Neural crest cell (in vitro differentiated cells): ENCODE measurements around the gene FOSL1. TPM values are rescaled to one million over a fixed set of nuclear protein-coding genes. Genes with fewer than 3 reads are reported as not detected.

Experiments
- DNase-seq: peaks from one replicate; pipeline ENCODE4 v3.0.0; 2021; ENCODE audit warnings: low read depth, mixed read lengths, low spot score
- H3K27ac Mint-ChIP-seq: one replicate; pipeline ENCODE4 v1.8.0; 2021; ENCODE audit warnings: mild to moderate bottlenecking, mixed read lengths; ENCODE audit not compliant: unreplicated experiment
- H3K27me3 Mint-ChIP-seq: 2 replicates; pipeline ENCODE4 v1.8.0; 2021; ENCODE audit warnings: low read depth, mild to moderate bottlenecking, mixed read lengths
- H3K36me3 Mint-ChIP-seq: 2 replicates; pipeline ENCODE4 v1.8.0; 2021; ENCODE audit warnings: low read depth, mild to moderate bottlenecking, mixed read lengths
- H3K4me1 Mint-ChIP-seq: 2 replicates; pipeline ENCODE4 v1.8.0; 2021; ENCODE audit warnings: mixed read lengths
- H3K4me3 Mint-ChIP-seq: one replicate; pipeline ENCODE4 v1.8.0; 2021; ENCODE audit warnings: mild to moderate bottlenecking, mixed read lengths
- H3K9me3 Mint-ChIP-seq: 2 replicates; pipeline ENCODE4 v1.8.0; 2021; ENCODE audit warnings: mixed read lengths
- CTCF ChIP-seq: fragments of 200-600 bp; sonication (generic); conservative IDR thresholded peaks from 2 replicates; pipeline ENCODE4 v1.5.0; 2021; ENCODE audit warnings: antibody characterized with exemption, mild to moderate bottlenecking
- total RNA-seq: library from RNA; stranded (reverse); gene quantifications from 2 replicates; pipeline ENCODE4 v1.2.1, GENCODE V29; 2021

Gene FOSL1
- total RNA-seq, 1 donor from 2014 or later, result 4.2 TPM

- DNase-seq, result no peak
- Mint-ChIP-seq H3K27ac (no peak overlapping the region), H3K9me3 (no peaks in the 10 kb centered on the region), H3K4me1 (peaks cover 9% of the 10 kb centered on the region), H3K4me3 (no peak overlapping the region), H3K36me3 (no peaks in the 10 kb centered on the region), H3K27me3 (peaks cover 9% of the 10 kb centered on the region)
- TF ChIP-seq CTCF, result no peak
Measured at GRCh38 chr11:65937766-65938165, 37.6 kb upstream of the FOSL1 start.

GRCh38 chr11:65934014-65934413 is 33.8 kb upstream of the FOSL1 start:
- H3K9me3 Mint-ChIP-seq, result no peaks in the 10 kb centered on the region
- H3K27ac Mint-ChIP-seq, result no peak overlapping the region
- H3K27me3 Mint-ChIP-seq, result peaks cover 3% of the 10 kb centered on the region
- no peak for DNase-seq
- no peak for TF ChIP-seq CTCF
- peaks cover 14% of the 10 kb centered on the region for H3K4me1 Mint-ChIP-seq
- H3K4me3 Mint-ChIP-seq, result no peak overlapping the region
- H3K36me3 Mint-ChIP-seq, result no peaks in the 10 kb centered on the region

DNA sequence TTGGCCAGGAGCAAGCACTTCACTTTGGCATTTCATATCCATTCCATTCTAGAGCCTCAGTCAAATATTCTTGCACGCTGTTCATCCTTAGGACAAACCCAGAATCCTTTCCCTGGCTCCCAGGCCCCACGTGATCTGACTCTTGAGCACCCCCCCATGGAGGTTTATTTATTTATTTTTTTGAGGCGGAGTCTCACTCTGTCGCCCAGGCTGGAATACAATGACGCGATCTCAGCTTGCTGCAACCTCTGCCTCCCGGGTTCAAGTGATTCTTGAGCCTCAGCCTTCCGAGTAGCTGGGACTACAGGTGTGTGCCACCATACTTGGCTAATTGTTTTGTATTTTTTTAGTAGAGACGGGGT is 32.4 kb upstream of the FOSL1 start:
- DNase-seq, result no peak
- no peak overlapping the region for H3K27ac Mint-ChIP-seq
- no peaks in the 10 kb centered on the region for H3K9me3 Mint-ChIP-seq
- peaks cover 3% of the 10 kb centered on the region for H3K27me3 Mint-ChIP-seq
- TF ChIP-seq CTCF, result peak; percentile 34
- H3K4me3 Mint-ChIP-seq, result no peak overlapping the region
- peaks cover 14% of the 10 kb centered on the region for H3K4me1 Mint-ChIP-seq
- H3K36me3 Mint-ChIP-seq, result no peaks in the 10 kb centered on the region

DNA sequence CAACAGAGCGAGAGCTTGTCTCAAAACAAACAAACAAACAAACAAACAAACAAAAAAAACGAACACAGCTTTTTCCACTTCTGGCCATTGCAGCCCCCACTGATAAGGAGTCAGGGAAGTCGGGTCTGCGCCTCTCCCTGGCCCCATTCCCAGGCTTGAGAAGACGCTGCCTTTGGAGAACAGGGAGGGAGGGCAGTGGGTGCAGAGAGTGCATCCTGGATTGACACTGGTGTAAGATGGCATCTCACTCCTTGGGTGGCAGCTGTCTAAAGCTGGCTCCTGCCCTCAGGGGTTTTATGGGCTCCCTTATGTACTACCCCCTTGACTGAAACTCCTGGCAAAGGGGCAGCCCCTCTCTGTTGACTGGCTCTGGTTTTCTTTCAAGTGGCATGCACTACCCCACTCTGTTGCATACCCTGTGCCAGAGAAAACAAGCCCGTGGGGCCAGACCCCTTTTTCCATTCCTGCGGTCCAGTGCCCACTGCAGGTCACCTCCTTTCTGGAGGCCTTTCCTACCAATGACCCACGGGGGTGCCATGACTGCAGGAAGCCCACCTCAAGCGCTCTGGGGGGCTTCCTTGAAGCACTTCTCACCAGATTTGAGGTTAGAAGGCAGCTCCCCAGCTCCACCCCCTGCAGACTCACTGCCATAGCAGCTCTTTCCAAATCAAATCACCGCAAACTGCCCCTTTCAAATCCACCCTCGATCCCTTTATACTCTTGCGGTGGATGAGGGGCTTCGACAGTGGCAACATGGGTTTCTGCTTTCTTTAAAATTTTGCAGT is 31.8 kb upstream of the FOSL1 start:
- H3K4me3 Mint-ChIP-seq, result no peak overlapping the region
- H3K9me3 Mint-ChIP-seq, result no peaks in the 10 kb centered on the region
- H3K4me1 Mint-ChIP-seq, result peaks cover 14% of the 10 kb centered on the region
- no peak overlapping the region for H3K27ac Mint-ChIP-seq
- no peak for TF ChIP-seq CTCF
- H3K36me3 Mint-ChIP-seq, result no peaks in the 10 kb centered on the region
- H3K27me3 Mint-ChIP-seq, result no peaks in the 10 kb centered on the region
- no peak for DNase-seq

GRCh38 chr11:65928667-65929066 is 28.5 kb upstream of the FOSL1 start:
- Mint-ChIP-seq H3K27ac (no peak overlapping the region), H3K27me3 (no peaks in the 10 kb centered on the region), H3K36me3 (no peaks in the 10 kb centered on the region), H3K9me3 (no peaks in the 10 kb centered on the region), H3K4me1 (peaks cover 11% of the 10 kb centered on the region), H3K4me3 (no peak overlapping the region)
- no peak for DNase-seq
- TF ChIP-seq CTCF, result no peak
